Bronchial epithelial cell (primary cell): Measurements from ENCODE around the gene MSH3. TPM values are rescaled to one million over a fixed set of nuclear protein-coding genes. Genes with fewer than 3 reads are reported as not detected.
"Not testable (repeated sequence)": the region's sequence is repeated elsewhere in the genome, so short reads cannot be mapped to it uniquely, and the experiment has no call there.

Experiments
- DNase-seq: peaks from one replicate; pipeline ENCODE4 v3.0.0-alpha.2; 2010; ENCODE audit warnings: low read depth
- FAIRE-seq: peaks from 2 replicates; lab custom pipeline; 2011; peaks lifted over from hg19 to GRCh38; lab: Jason Lieb, UNC
- H3K27me3 ChIP-seq: 2 replicates; pipeline ENCODE4 v1.5.1; 2011; ENCODE audit warnings: low read length; ENCODE audit not compliant: control insufficient read depth, insufficient read depth
- H3K36me3 ChIP-seq: 2 replicates; pipeline ENCODE4 v1.5.1; 2011; ENCODE audit warnings: low read length; ENCODE audit not compliant: control insufficient read depth, insufficient read depth
- H3K4me3 ChIP-seq: 2 replicates; pipeline ENCODE4 v1.5.1; 2011; ENCODE audit warnings: mild to moderate bottlenecking, low read depth, low read length, control low read depth
- total RNA-seq: library from RNA; depleted of rRNA; stranded (reverse); fragments of >200 nt; gene quantifications from 2 replicates; pipeline ENCODE4 v1.2.1, GENCODE V29; 2014
- TF ChIP-seq, protein P1 (sequence below): IDR thresholded peaks from 2 replicates; pipeline ENCODE4 v1.5.1; 2011; ENCODE audit warnings: mild to moderate bottlenecking, moderate library complexity, low read length, control low read depth, inconsistent platforms; ENCODE audit not compliant: insufficient read depth, severe bottlenecking

Gene MSH3
- total RNA-seq, 1 donor from 2014 or later = 11.8 TPM

DNA sequence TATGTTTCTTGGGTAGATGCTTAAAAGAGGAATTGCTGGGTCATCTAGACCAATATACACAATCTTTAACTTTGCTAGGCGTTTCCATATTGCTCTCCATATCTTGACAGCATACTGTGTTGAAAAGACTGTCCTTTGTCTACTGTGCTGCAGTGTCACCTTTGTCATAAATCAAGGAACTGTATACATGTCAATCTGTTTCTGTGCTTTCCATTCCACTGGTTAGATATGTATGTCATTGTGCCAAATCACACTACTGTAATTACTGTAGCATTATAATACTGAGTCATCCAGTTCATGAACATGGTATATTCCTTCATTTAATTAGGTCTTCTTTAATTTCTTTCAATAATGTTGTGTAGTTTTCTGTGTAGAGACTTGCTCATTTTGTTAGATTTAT is 156.0 kb downstream of the MSH3 start:
- no peak overlapping the region for H3K4me3 ChIP-seq
- DNase-seq (no peak), FAIRE-seq (no peak)
- TF ChIP-seq, protein P1, sequence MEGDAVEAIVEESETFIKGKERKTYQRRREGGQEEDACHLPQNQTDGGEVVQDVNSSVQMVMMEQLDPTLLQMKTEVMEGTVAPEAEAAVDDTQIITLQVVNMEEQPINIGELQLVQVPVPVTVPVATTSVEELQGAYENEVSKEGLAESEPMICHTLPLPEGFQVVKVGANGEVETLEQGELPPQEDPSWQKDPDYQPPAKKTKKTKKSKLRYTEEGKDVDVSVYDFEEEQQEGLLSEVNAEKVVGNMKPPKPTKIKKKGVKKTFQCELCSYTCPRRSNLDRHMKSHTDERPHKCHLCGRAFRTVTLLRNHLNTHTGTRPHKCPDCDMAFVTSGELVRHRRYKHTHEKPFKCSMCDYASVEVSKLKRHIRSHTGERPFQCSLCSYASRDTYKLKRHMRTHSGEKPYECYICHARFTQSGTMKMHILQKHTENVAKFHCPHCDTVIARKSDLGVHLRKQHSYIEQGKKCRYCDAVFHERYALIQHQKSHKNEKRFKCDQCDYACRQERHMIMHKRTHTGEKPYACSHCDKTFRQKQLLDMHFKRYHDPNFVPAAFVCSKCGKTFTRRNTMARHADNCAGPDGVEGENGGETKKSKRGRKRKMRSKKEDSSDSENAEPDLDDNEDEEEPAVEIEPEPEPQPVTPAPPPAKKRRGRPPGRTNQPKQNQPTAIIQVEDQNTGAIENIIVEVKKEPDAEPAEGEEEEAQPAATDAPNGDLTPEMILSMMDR = no peak
- H3K36me3 ChIP-seq = no peaks in the 10 kb centered on the region
- H3K27me3 ChIP-seq = no peaks in the 10 kb centered on the region

DNA sequence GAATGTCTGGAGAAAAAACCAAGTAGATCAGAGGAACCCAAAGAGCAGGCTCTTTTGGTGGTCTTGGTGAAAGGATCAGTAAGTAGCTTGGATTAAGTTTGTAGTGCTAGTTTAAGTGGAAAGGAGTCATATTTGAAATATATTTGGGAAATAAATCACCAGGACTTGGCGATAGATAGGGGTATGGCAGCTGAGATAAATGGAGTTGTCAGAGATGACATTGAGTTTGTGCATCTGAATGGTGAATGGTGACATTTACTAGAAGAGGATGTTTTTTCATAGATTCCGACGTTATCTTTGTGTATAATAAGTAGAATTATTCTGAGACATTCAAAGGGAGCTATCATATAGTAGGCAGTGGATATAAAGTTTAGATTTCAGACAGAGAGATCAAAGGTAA is 162.1 kb downstream of the MSH3 start:
- no peaks in the 10 kb centered on the region for H3K36me3 ChIP-seq
- FAIRE-seq (no peak), DNase-seq (no peak)
- no peak overlapping the region for H3K4me3 ChIP-seq
- TF ChIP-seq, protein P1 = no peak
- no peaks in the 10 kb centered on the region for H3K27me3 ChIP-seq

DNA sequence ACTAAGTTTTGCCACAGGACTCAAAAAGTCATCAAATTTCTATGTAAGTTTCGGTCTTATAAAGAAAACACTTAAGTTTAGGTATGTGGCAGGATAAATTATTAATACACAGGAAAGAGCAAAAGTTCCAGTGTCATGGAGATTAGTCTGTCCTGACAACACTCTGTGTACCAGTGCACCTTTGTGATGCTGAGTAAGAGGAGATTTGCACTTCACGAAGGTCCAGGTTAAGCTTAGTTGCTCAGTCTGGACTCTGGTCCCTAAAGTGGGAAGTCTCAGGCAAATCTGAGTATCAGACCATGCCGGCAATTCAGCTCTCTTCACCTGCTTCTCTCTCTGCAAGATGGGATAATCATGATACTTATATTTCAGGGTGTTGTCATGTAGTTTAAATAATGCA is 166.2 kb downstream of the MSH3 start:
- no peak for FAIRE-seq
- TF ChIP-seq, protein P1 = no peak
- no peak for DNase-seq
- Histone ChIP-seq H3K27me3 (no peaks in the 10 kb centered on the region), H3K36me3 (no peaks in the 10 kb centered on the region), H3K4me3 (no peak overlapping the region)

DNA sequence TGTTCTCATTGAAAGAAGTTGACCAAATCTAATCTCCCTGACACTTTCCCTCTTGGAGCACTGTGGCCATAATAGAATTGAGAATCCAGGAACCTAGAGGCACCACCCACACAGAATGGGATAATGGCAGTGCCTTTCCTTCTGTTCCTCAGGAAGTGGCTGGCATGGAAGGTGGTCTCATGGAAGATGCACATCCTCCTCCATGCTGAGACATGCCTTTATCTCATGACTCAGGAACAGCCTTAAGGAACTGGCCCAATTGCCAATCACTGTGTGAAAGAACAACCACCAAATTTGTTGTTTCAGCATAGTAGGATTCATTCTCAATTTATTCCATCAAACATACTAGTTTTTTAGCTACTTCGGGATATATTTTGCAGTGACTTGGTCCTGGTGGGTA is 168.2 kb downstream of the MSH3 start:
- TF ChIP-seq, protein P1 = no peak
- Histone ChIP-seq H3K4me3 (no peak overlapping the region), H3K36me3 (no peaks in the 10 kb centered on the region), H3K27me3 (no peaks in the 10 kb centered on the region)
- FAIRE-seq (no peak), DNase-seq (peak; percentile 73)

DNA sequence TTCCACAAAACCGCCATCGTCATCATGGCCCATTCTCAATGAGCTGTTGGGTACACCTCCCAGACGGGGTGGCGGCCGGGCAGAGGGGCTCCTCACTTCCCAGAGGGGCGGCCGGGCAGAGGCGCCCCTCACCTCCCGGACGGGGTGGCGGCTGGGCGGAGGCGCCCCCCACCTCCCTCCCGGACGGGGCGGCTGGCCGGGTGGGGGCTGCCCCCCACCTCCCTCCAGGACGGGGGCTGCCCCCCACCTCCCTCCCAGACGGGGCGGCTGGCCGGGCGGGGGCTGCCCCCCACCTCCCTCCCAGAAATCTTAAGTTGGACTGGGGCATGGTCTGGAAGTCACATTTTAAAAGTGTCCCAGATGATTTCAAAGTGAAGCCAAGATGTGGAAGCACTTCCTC is 169.7 kb downstream of the MSH3 start:
- not testable (repeated sequence) for FAIRE-seq, H3K36me3 ChIP-seq, H3K4me3 ChIP-seq, H3K27me3 ChIP-seq, DNase-seq

DNA sequence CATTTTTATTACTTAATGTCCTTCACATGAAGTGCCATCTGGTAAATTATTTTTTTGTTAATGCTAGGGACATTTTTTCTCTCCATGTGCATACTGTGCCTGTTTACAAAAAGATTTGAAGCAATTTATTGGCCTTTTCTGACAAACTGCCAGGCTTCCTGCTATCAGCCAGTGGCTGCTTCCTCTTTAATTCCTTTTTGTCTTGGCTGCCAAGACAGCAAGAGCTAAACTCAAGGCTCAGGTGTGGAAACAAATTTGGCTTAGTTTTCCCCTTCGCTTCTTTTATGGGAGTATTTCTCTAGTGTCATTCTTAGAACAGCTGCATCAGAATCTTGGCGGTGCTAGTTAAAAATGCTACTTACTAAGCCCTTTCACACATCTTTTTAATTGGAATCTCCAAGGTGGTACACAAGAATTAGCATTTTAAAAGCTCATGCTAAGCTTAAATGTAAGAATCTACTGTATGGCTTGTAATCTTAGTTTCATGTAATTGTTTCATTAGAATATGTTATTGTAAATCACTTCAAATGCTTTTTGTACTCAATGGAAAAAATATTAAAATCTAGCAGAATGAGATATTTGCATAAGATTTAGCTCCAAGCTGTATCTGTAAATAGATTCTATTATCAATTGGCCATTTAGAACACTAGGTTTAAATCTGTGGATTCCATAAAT is 171.5 kb downstream of the MSH3 start:
- no peak for FAIRE-seq
- H3K36me3 ChIP-seq = peaks cover 1% of the 10 kb centered on the region

More for the DNA sequence above, 171.5 kb downstream of the MSH3 start:
- TF ChIP-seq, protein P1 = no peak
- DNase-seq = no peak
- H3K27me3 ChIP-seq = no peaks in the 10 kb centered on the region
- no peak overlapping the region for H3K4me3 ChIP-seq
